ENCODE measurements around the gene SLC11A2. TPM values are rescaled to one million over a fixed set of nuclear protein-coding genes. Genes with fewer than 3 reads are reported as not detected.

The SLC11A2 gene
- total and polyA plus RNA-seq, 12 donors: 21.7 to 82.2 (median 49.7) TPM

DNA sequence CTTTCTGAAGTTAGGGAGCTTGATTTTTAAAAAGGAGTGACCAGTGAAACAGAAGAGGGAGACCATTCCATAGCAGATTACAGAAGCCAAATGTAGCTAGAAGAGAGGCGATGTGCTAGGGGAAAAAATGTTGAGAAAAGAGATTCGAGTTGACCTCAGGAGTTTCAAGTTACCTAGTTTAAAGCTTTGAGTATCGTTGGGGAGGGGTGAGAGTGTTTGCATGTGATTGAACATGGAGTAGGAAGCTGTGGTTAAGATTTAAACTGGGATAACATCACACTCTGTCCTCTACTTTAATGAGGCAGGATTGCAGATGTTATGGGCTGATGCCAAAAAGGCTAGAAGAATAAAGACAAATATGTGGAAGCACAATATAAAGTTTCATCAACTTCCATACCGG is 25.6 kb upstream of the SLC11A2 start:
- no peak overlapping the region for H3K4me3 ChIP-seq
- DNase-seq: no peak
- 71 to 84% (median 78%) methylated on average over 4 of the region's 4 CpGs for WGBS, 4 donors
- no peaks in the 10 kb centered on the region for H3K9me3 ChIP-seq (replicated peaks in 1 of 3)
- H3K27ac ChIP-seq: no peak overlapping the region
- H3K4me1 ChIP-seq (replicated peaks in 1 of 2): peaks cover 15 to 25% of the 10 kb centered on the region in 2 donors
- no peaks in the 10 kb centered on the region for H3K27me3 ChIP-seq
- TF ChIP-seq POLR2A (IDR thresholded peaks at IDR 0.05): no peak
- TF ChIP-seq, protein P1, sequence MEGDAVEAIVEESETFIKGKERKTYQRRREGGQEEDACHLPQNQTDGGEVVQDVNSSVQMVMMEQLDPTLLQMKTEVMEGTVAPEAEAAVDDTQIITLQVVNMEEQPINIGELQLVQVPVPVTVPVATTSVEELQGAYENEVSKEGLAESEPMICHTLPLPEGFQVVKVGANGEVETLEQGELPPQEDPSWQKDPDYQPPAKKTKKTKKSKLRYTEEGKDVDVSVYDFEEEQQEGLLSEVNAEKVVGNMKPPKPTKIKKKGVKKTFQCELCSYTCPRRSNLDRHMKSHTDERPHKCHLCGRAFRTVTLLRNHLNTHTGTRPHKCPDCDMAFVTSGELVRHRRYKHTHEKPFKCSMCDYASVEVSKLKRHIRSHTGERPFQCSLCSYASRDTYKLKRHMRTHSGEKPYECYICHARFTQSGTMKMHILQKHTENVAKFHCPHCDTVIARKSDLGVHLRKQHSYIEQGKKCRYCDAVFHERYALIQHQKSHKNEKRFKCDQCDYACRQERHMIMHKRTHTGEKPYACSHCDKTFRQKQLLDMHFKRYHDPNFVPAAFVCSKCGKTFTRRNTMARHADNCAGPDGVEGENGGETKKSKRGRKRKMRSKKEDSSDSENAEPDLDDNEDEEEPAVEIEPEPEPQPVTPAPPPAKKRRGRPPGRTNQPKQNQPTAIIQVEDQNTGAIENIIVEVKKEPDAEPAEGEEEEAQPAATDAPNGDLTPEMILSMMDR (IDR thresholded peaks at IDR 0.05): no peak
- intact Hi-C loops (cut with DNase I): loop anchor here in 1 of 2 donors (5.0 to 10.0 kb wide), 2 partner anchors 36 to 183 kb away; partner anchors contain the start of gene DAZAP2
- H3K36me3 ChIP-seq (replicated peaks in 1 of 2): peaks cover 0 to 50% of the 10 kb centered on the region in 2 donors

DNA sequence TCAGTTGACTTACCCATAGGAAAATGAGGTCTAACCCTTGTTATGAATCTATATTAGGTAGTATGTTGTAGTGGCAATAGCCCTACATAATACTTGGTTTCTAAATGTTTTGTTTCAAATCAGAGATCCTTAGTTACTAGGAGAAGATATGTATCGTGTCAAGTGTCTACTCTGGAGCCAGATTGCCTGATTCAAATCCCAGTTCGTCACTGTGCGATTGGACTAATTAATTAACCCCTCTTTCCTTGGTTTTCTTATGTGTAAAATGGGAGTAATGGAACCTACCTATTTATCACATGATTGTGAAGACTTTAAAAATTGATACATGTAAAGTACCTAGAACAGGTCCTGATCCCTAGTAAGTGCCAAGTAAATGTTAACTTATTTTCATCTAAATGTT is 23.3 kb upstream of the SLC11A2 start:
- Histone ChIP-seq H3K4me3 (no peak overlapping the region), H3K36me3 (replicated peaks in 1 of 2) (peaks cover 0 to 30% of the 10 kb centered on the region in 2 donors), H3K27me3 (no peaks in the 10 kb centered on the region), H3K27ac (no peak overlapping the region), H3K9me3 (replicated peaks in 1 of 3) (no peaks in the 10 kb centered on the region), H3K4me1 (replicated peaks in 1 of 2) (peaks cover 15 to 25% of the 10 kb centered on the region in 2 donors)
- intact Hi-C loops (cut with DNase I): loop anchor here in 1 of 2 donors (5.0 kb wide), 1 partner anchor 293 kb away; no protein-coding TSS in a partner anchor
- no peak for DNase-seq
- WGBS, 4 donors: 65 to 82% (median 71%) methylated on average over 3 of the region's 3 CpGs
- no peak for TF ChIP-seq POLR2A (IDR thresholded peaks at IDR 0.05)
- TF ChIP-seq, protein P1 (IDR thresholded peaks at IDR 0.05): no peak

DNA sequence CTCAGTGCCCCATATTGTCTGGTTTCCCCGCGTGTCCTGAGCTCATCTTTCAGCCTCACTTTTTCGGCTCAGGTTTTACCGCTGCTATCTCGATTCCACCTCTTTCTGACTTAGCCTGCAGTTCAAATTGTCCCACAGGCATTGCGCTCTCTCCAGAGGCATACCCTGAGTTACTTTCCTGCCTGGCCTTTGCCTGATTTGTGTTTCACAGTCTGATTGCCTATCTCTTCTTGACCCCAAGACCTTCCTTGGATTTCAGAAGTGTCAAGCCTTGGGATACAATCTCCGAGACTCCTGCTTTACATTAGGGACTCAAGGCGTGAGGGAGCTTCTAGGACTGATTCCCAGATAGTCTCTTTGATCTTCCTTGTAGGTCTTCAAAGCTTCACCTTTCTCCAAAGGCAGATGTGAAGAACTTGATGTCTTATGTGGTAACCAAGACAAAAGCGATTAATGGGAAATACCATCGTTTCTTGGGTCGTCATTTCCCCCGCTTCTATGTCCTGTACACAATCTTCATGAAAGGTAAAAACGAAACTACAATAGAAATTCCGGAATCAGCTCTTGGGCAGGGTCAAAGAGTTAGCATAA is 22.6 kb upstream of the SLC11A2 start:
- intact Hi-C loops (cut with DNase I): loop anchor here in 1 of 2 donors (5.0 kb wide), 1 partner anchor 294 kb away; no protein-coding TSS in a partner anchor
- 19 to 25% (median 22%) methylated on average over 14 of the region's 14 CpGs for WGBS, 4 donors
- DNase-seq: peak in 1 of 7 donors; percentile 12
- peak overlapping the region in 4 of 5 donors; percentile 92 to 96 (median 93) for H3K27ac ChIP-seq
- no peaks in the 10 kb centered on the region for H3K27me3 ChIP-seq
- peaks cover 0 to 22% of the 10 kb centered on the region in 2 donors for H3K36me3 ChIP-seq (replicated peaks in 1 of 2)
- TF ChIP-seq, protein P1 (IDR thresholded peaks at IDR 0.05): no peak
- TF ChIP-seq POLR2A (IDR thresholded peaks at IDR 0.05): no peak
- no peaks in the 10 kb centered on the region for H3K9me3 ChIP-seq (replicated peaks in 1 of 3)
- peaks cover 15 to 21% of the 10 kb centered on the region in 2 donors for H3K4me1 ChIP-seq (replicated peaks in 1 of 2)
- peak overlapping the region; percentile 35 to 92 (median 60) for H3K4me3 ChIP-seq

DNA sequence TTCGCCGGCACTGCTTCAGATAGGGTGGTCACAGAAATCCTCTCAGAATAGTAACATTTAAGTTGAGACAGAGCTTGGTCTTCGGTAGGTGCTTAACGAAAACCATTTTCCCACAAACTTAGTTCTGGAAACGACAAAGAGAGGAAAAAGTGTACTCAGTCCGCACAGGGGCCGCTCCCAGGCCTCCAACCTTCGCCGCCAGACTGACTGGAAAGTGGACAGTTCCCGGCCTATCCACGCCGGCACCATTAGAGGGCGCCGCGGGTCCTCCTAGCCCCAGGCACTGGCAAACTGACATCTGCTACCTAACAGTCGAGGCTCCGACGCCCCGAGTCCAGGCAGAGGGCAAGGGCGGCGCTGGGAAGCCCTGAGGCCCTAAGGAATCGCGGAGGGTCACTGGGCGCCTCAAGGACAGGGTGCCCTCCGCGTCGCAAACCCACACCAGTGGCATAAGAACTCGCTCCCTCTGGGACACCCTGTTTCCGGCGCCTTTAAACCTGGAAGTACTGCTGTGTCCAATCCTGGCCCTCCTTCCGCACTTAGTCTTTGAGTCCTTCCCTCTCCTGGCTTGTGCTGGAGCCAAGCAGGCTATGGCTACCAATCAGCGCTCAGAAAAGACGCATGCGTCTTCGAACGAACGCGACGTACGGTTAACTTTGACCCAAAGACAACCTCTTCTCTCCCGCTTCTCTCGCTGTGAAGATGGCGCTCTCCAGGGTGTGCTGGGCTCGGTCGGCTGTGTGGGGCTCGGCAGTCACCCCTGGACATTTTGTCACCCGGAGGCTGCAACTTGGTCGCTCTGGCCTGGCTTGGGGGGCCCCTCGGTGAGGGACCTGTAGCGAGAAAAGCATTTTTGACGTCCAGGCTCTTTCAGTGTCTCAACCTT is 21.7 kb upstream of the SLC11A2 start, which contains the start of gene LETMD1:
Gene LETMD1, plus strand, starts transcription at position 673 of the 886 bp plus-strand sequence. Its CDS starts 30 bp downstream, at position 703.
- Histone ChIP-seq H3K4me1 (replicated peaks in 1 of 2) (peaks cover 15 to 18% of the 10 kb centered on the region in 2 donors), H3K9me3 (replicated peaks in 1 of 3) (no peaks in the 10 kb centered on the region), H3K4me3 (peak within 1 kb of the TSS; percentile 50 to 93 (median 82)), H3K27me3 (no peaks in the 10 kb centered on the region), H3K36me3 (replicated peaks in 1 of 2) (peaks cover 0 to 14% of the 10 kb centered on the region in 2 donors), H3K27ac (peak within 1 kb of the TSS; percentile 80 to 96 (median 93))
- TF ChIP-seq, protein P1 (IDR thresholded peaks at IDR 0.05): peak; percentile 70 to 93 (median 90)
- peak; percentile 73 to 91 for TF ChIP-seq POLR2A (IDR thresholded peaks at IDR 0.05)
- 4 to 7% (median 4%) methylated on average over 28 to 51 of the region's 51 CpGs for WGBS, 4 donors
- DNase-seq: peak; percentile 92 to 98 (median 97)
- intact Hi-C loops (cut with DNase I): loop anchor here in 1 of 2 donors (5.0 kb wide), 1 partner anchor 294 kb away; no protein-coding TSS in a partner anchor
